Lower leg skin (tissue), 4 donors: ENCODE measurements around the gene FAM184A. TPM values are rescaled to one million over a fixed set of nuclear protein-coding genes. Genes with fewer than 3 reads are reported as not detected.

Experiments used
- DNase-seq, 2 donors: peaks; one replicate each; pipeline ENCODE4 v3.0.0-alpha.2; 2019; ENCODE audit warnings: low spot score in 2 of 2
- H3K4me3 ChIP-seq: fragments of 200-600 bp; sonication (generic); 2 replicates; pipeline ENCODE4 v1.5.1; 2017; ENCODE audit warnings: mild to moderate bottlenecking, low read depth; ENCODE audit not compliant: poor library complexity, severe bottlenecking
- CTCF ChIP-seq, 3 donors: fragments of 450-650 bp; IDR thresholded peaks; one replicate each; pipeline ENCODE4 v1.5.1; 2016; ENCODE audit warnings: antibody characterized with exemption in 3 of 3, mild to moderate bottlenecking in 3 of 3, moderate library complexity in 2 of 3
- POLR2A ChIP-seq, 2 donors: fragments of 450-650 bp; IDR thresholded peaks; one replicate each; pipeline ENCODE4 v1.6.1; 2016 to 2017; ENCODE audit warnings: antibody characterized with exemption in 2 of 2, mild to moderate bottlenecking in 1 of 2, moderate library complexity in 1 of 2
- WGBS, 2 donors: methylation state at CpG; one replicate each; pipeline ENCODE4 v1.1.5; 2018; 5-methylcytosine and 5-hydroxymethylcytosine counted together
- intact Hi-C: fragments of 100-400 bp; cut with DNase I; formaldehyde crosslinking; loops from one replicate; pipeline ENCODE4 v1.15.0; 2023; ENCODE audit warnings: low total_unique reads
- total RNA-seq, 4 donors: library from RNA; depleted of rRNA; stranded (reverse); fragments of >200 nt; gene quantifications; one replicate each; pipeline ENCODE4 v1.1.0, GENCODE V29; 2016

FAM184A gene
- total RNA-seq, 4 donors from 2014 or later: 0.57 to 3.4 (median 1.4) TPM

DNA sequence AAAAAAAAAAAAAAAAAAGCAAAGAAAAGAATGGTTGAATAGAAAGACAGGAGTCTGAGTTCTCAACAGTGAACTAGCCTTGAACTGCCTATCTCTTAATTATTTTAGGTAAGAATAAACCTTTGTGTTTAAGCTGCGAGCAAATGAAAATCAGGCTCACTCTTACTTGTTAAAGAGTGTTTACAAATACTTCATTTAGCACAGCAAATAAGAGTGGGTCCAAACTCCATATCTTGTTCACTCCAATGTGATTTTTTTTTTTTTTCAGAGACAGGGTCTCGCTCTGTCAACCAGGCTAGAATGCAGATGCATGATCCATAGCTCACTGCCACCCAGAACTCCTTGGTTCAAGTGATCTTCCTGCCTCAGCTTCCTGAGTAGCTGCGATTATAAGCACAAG, 155.4 kb downstream of the FAM184A start:
- WGBS, 2 donors: 82 to 99% methylated on average over 3 of the region's 3 CpGs
- no peak overlapping the region for H3K4me3 ChIP-seq
- DNase-seq: no peak
- TF ChIP-seq CTCF (IDR thresholded peaks at IDR 0.05): no peak
- TF ChIP-seq POLR2A (IDR thresholded peaks at IDR 0.05): no peak
- intact Hi-C loops: no loop called here

DNA sequence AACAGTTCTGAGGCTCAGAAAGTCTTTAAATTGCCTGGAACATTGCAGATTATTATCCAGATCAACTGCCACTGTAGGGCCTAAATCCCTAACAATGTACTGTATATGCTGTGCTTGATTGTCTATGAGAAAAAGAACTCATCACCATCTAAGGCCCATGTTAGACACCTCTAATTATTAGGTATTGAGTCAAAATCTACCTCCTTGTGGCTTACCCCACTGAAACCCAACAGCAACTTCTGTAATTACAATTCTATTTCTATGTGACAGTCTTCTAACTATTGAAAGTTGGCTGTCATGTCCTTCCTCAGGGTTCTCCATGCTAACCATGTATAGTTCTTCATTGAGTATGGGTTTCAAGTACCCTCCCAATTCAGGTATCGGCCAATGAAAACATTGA, 157.4 kb downstream of the FAM184A start:
- 93 to 96% methylated on average over 1 of the region's 1 CpG for WGBS, 2 donors
- H3K4me3 ChIP-seq: no peak overlapping the region
- intact Hi-C loops: no loop called here
- TF ChIP-seq CTCF (IDR thresholded peaks at IDR 0.05) (no peak), POLR2A (IDR thresholded peaks at IDR 0.05) (no peak)
- no peak for DNase-seq

DNA sequence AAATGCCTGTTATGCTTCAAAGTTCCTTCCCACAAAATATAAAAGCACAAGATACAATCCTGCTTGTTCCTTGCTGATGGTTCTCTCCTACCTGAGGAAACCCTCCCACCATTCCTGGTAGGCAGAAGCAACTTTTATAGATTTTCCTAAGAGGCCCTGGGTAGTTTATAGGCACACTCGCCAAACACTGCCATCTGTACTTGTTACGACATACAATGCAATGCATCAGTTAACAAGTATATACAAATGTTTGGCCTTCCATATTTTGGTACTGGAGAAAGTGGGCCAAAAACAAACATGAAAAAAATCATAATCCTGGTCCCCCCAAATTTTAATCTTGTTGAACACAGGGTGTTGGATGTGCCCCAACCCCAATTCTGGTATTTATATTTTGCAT, 160.1 kb downstream of the FAM184A start:
- intact Hi-C loops: no loop called here
- DNase-seq: no peak
- no peak overlapping the region for H3K4me3 ChIP-seq
- 79 to 86% methylated on average over 2 of the region's 2 CpGs for WGBS, 2 donors
- TF ChIP-seq CTCF (IDR thresholded peaks at IDR 0.05) (no peak), POLR2A (IDR thresholded peaks at IDR 0.05) (no peak)

DNA sequence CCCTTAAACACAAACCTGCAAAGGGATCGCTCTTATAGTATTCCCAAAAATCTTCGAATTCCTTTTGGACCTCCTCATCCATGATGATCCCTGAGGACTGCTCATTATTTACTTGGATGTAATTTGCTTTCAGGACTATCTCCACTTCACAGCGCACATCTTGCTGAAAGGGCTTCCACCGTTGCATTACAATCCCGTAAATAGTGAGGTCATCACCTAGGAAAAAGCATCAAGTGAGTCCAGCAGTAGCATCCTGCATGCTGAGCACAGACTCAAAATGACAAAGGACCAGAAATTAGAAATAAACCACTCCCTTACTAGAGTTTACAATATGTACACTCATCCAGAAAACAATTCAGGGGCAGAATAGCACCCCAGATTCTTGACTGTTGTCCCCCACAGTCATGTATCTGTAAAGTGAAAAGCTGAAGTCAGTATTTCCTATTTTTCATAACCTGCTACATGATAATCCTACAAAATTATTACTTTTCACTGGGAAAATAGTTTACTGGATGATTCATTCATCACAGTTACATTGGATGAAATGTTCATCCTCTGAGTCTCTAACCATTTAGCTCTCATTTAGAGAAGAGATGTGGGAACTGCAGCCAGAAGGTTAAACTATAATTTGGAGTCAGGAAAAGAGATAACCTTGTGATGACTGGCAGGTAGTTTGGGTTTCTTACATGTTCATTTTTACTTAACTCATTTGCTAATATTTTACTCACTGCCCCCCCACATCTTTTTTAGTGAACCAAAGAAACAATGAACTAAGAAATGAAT, 160.7 kb downstream of the FAM184A start:
- intact Hi-C loops: no loop called here
- TF ChIP-seq CTCF (IDR thresholded peaks at IDR 0.05) (no peak), POLR2A (IDR thresholded peaks at IDR 0.05) (no peak)
- WGBS, 2 donors: 89 to 92% methylated on average over 5 of the region's 5 CpGs
- DNase-seq: no peak
- no peak overlapping the region for H3K4me3 ChIP-seq

- no peak for DNase-seq
- TF ChIP-seq POLR2A (IDR thresholded peaks at IDR 0.05) (no peak), CTCF (IDR thresholded peaks at IDR 0.05) (no peak)
- intact Hi-C loops: no loop called here
- no peak overlapping the region for H3K4me3 ChIP-seq
Measured at GRCh38 chr6:118914598-118914997, 163.9 kb downstream of the FAM184A start.

- 85 to 92% methylated on average over 2 of the region's 2 CpGs for WGBS, 2 donors
- DNase-seq: no peak
- intact Hi-C loops: no loop called here
- H3K4me3 ChIP-seq: no peak overlapping the region
- TF ChIP-seq CTCF (IDR thresholded peaks at IDR 0.05) (no peak), POLR2A (IDR thresholded peaks at IDR 0.05) (no peak)
Measured at GRCh38 chr6:118913161-118913560, 165.3 kb downstream of the FAM184A start.
